Breast epithelium (tissue), 3 donors: Measurements from ENCODE around the gene AP1S3.

ENCODE experiments used
- POLR2A ChIP-seq: fragments of 450-650 bp; IDR thresholded peaks from one replicate; pipeline ENCODE4 v1.6.1; 2016; ENCODE audit warnings: antibody characterized with exemption, mild to moderate bottlenecking, moderate library complexity
- POLR2AphosphoS5 ChIP-seq, 3 donors: sonication (generic); formaldehyde crosslinking; IDR thresholded peaks; one replicate each; pipeline ENCODE4 v1.6.1; 2017; ENCODE audit warnings: antibody characterized with exemption in 3 of 3
- TF ChIP-seq, protein P1 (sequence below), 3 donors: fragments of 450-650 bp; IDR thresholded peaks; one replicate each; pipeline ENCODE4 v1.5.1; 2016 to 2017; ENCODE audit warnings: antibody characterized with exemption in 3 of 3, mild to moderate bottlenecking in 3 of 3, moderate library complexity in 3 of 3

GRCh38 chr2:223854741-223855140 lies 17.4 kb upstream of the AP1S3 start:
- no peak for TF ChIP-seq POLR2AphosphoS5 (IDR thresholded peaks at IDR 0.05)
- no peak for TF ChIP-seq POLR2A
- TF ChIP-seq, protein P1, sequence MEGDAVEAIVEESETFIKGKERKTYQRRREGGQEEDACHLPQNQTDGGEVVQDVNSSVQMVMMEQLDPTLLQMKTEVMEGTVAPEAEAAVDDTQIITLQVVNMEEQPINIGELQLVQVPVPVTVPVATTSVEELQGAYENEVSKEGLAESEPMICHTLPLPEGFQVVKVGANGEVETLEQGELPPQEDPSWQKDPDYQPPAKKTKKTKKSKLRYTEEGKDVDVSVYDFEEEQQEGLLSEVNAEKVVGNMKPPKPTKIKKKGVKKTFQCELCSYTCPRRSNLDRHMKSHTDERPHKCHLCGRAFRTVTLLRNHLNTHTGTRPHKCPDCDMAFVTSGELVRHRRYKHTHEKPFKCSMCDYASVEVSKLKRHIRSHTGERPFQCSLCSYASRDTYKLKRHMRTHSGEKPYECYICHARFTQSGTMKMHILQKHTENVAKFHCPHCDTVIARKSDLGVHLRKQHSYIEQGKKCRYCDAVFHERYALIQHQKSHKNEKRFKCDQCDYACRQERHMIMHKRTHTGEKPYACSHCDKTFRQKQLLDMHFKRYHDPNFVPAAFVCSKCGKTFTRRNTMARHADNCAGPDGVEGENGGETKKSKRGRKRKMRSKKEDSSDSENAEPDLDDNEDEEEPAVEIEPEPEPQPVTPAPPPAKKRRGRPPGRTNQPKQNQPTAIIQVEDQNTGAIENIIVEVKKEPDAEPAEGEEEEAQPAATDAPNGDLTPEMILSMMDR (IDR thresholded peaks at IDR 0.05): no peak
